Measurements from ENCODE around the gene HDHD2.

DNA sequence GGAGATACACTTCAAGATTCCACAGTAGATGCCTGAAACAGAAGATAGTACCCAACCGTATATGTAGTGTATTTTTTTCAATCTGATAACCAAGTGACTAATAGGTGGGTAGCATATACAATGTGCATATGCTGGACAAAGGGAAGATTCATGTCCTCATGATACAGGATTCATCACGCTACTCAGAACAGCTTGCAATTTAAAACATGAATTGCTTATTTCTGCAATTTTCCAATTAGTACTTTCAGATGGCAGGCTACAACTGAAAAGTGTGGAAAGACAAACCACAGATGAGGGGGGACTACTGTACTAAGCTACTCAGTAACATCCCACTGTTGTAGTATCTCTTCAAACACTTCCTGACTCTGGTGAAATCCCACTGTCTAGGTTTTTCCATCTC is 22.2 kb upstream of the HDHD2 start:
- TF ChIP-seq ZNF274 (IDR thresholded peaks at IDR 0.05; ENCODE audit: low read depth, low read length) (no peak), YY1 (IDR thresholded peaks at IDR 0.05; ENCODE audit: insufficient read depth, insufficient read length) (no peak), SUZ12 (IDR thresholded peaks at IDR 0.05; ENCODE audit: extremely low read depth, insufficient read depth, insufficient read length) (no peak)

Measured in NT2/D1 (cell line).